ENCODE measurements around the gene ICE1. TPM values are rescaled to one million over a fixed set of nuclear protein-coding genes. Genes with fewer than 3 reads are reported as not detected.

The ICE1 gene
- polyA plus RNA-seq, 1 donor: 25.7 TPM

- no peak for DNase-seq (ENCODE audit: low read depth)
Measured at GRCh38 chr5:5537426-5537825, 114.9 kb downstream of the ICE1 start.

- DNase-seq (ENCODE audit: low read depth): no peak
Measured at GRCh38 chr5:5539590-5539989, 117.1 kb downstream of the ICE1 start.

Measured in forelimb muscle (tissue), 1 donor.